ENCODE data around the gene PACSIN3.
A peak's percentile ranks its signal among the peaks of the same experiment; 100 is the strongest.
"Not testable (repeated sequence)": the region's sequence is repeated elsewhere in the genome, so short reads cannot be mapped to it uniquely, and the experiment has no call there.

PACSIN3 gene

GRCh38 chr11:47192111-47192510 lies 5.9 kb upstream of the PACSIN3 start:
- no peak for TF ChIP-seq CTCF (conservative IDR thresholded peaks at IDR 0.05; ENCODE audit: control insufficient read depth, insufficient read depth, low read depth, low read length)
- no peak overlapping the region for H3K4me3 ChIP-seq (ENCODE audit: control insufficient read depth, low read depth, low read length)
- DNase-seq (ENCODE audit: low read depth), result no peak

GRCh38 chr11:47191137-47191536 lies 4.9 kb upstream of the PACSIN3 start:
- not testable (repeated sequence) for DNase-seq (ENCODE audit: low read depth); H3K4me3 ChIP-seq (ENCODE audit: control insufficient read depth, low read depth, low read length)

- H3K4me3 ChIP-seq (ENCODE audit: control insufficient read depth, low read depth, low read length), result no peak overlapping the region
- peak; percentile 84 for DNase-seq (ENCODE audit: low read depth)
- TF ChIP-seq CTCF (conservative IDR thresholded peaks at IDR 0.05; ENCODE audit: control insufficient read depth, insufficient read depth, low read depth, low read length), result no peak
Observed at GRCh38 chr11:47189100-47189834, 3.0 kb upstream of the PACSIN3 start.

GRCh38 chr11:47188259-47188658 lies 2.0 kb upstream of the PACSIN3 start:
- TF ChIP-seq CTCF (conservative IDR thresholded peaks at IDR 0.05; ENCODE audit: control insufficient read depth, insufficient read depth, low read depth, low read length), result no peak
- no peak overlapping the region for H3K4me3 ChIP-seq (ENCODE audit: control insufficient read depth, low read depth, low read length)
- DNase-seq (ENCODE audit: low read depth), result no peak

GRCh38 chr11:47187723-47188122 lies 1.5 kb upstream of the PACSIN3 start:
- no peak overlapping the region for H3K4me3 ChIP-seq (ENCODE audit: control insufficient read depth, low read depth, low read length)
- no peak for TF ChIP-seq CTCF (conservative IDR thresholded peaks at IDR 0.05; ENCODE audit: control insufficient read depth, insufficient read depth, low read depth, low read length)
- DNase-seq (ENCODE audit: low read depth), result no peak

- DNase-seq (ENCODE audit: low read depth), result peak; percentile 47
- peak overlapping the region; percentile 39 for H3K4me3 ChIP-seq (ENCODE audit: control insufficient read depth, low read depth, low read length)
- TF ChIP-seq CTCF (conservative IDR thresholded peaks at IDR 0.05; ENCODE audit: control insufficient read depth, insufficient read depth, low read depth, low read length), result no peak
Observed at GRCh38 chr11:47186700-47187695, 764 bp upstream of the PACSIN3 start.
